Vagina (tissue), 2 donors: ENCODE results near the gene KCNQ4. TPM values are rescaled to one million over a fixed set of nuclear protein-coding genes. Genes with fewer than 3 reads are reported as not detected.

Experiments used
- DNase-seq, 2 donors: peaks; one replicate each; pipeline ENCODE4 v3.0.0-alpha.2; 2017; ENCODE audit errors: extremely low spot score in 2 of 2
- H3K27ac ChIP-seq: fragments of 200-600 bp; sonication (generic); one replicate; pipeline ENCODE4 v1.5.1; 2019
- H3K27me3 ChIP-seq: fragments of 200-600 bp; sonication (generic); one replicate; pipeline ENCODE4 v1.5.1; 2019
- H3K36me3 ChIP-seq, 2 donors: fragments of 200-600 bp; sonication (generic); one replicate each; pipeline ENCODE4 v1.5.1; 2017 to 2019
- H3K4me1 ChIP-seq: fragments of 200-600 bp; sonication (generic); one replicate; pipeline ENCODE4 v1.5.1; 2019
- H3K4me3 ChIP-seq, 2 donors: fragments of 200-600 bp; sonication (generic); 1 replicate in 1 of 2; 2 replicates in 1 of 2; pipeline ENCODE4 v1.5.1; 2016 to 2019
- H3K9me3 ChIP-seq: fragments of 200-600 bp; sonication (generic); one replicate; pipeline ENCODE4 v1.5.1; 2019
- CTCF ChIP-seq, 3 experiments: fragments of 450-650 bp in 2 of 3; fragments of 200-600 bp in 1 of 3; sonication (generic) in 1 of 3; IDR thresholded peaks; one replicate each; pipeline ENCODE4 v1.5.1; 2017 to 2019; ENCODE audit warnings: antibody characterized with exemption in 3 of 3, mild to moderate bottlenecking in 2 of 3, moderate library complexity in 2 of 3
- POLR2A ChIP-seq, 2 donors: fragments of 450-650 bp; IDR thresholded peaks; one replicate each; pipeline ENCODE4 v1.6.1; 2017; ENCODE audit warnings: antibody characterized with exemption in 2 of 2, mild to moderate bottlenecking in 2 of 2, moderate library complexity in 2 of 2
- POLR2AphosphoS5 ChIP-seq, 2 donors: sonication (generic); formaldehyde crosslinking; IDR thresholded peaks; one replicate each; pipeline ENCODE4 v1.9.0; 2017; ENCODE audit warnings: antibody characterized with exemption in 2 of 2, mild to moderate bottlenecking in 2 of 2, low read depth in 1 of 2; ENCODE audit not compliant: insufficient read depth in 1 of 2
- intact Hi-C: fragments of 100-400 bp; cut with DNase I; formaldehyde crosslinking; loops from one replicate; pipeline ENCODE4 v1.15.1; 2023
- total RNA-seq: library from RNA; depleted of rRNA; stranded (reverse); fragments of >200 nt; gene quantifications from one replicate; pipeline ENCODE4 v1.2.3, GENCODE V29; 2016

Gene KCNQ4
- total RNA-seq, 1 donor from 2014 or later, result 2.0 TPM

- Histone ChIP-seq H3K9me3 (no peaks in the 10 kb centered on the region), H3K27me3 (no peaks in the 10 kb centered on the region), H3K4me1 (no peaks in the 10 kb centered on the region), H3K36me3 (no peaks in the 10 kb centered on the region), H3K27ac (no peak overlapping the region), H3K4me3 (no peak overlapping the region)
- no peak for DNase-seq
- intact Hi-C loops, result no loop called here
- TF ChIP-seq POLR2A (IDR thresholded peaks at IDR 0.05), result no peak
- no peak for TF ChIP-seq POLR2AphosphoS5 (IDR thresholded peaks at IDR 0.05; ENCODE audit: insufficient read depth in 1 of 2, low read depth in 1 of 2)
These were observed 51.5 kb downstream of the KCNQ4 start for GRCh38 chr1:40834968-40835545.

GRCh38 chr1:40836283-40836682 lies 52.7 kb downstream of the KCNQ4 start:
- intact Hi-C loops, result no loop called here
- TF ChIP-seq POLR2AphosphoS5 (IDR thresholded peaks at IDR 0.05; ENCODE audit: insufficient read depth in 1 of 2, low read depth in 1 of 2), result no peak
- TF ChIP-seq CTCF (IDR thresholded peaks at IDR 0.05), result no peak
- no peak for TF ChIP-seq POLR2A (IDR thresholded peaks at IDR 0.05)
- H3K36me3 ChIP-seq, result no peaks in the 10 kb centered on the region

GRCh38 chr1:40837601-40838000 lies 54.0 kb downstream of the KCNQ4 start:
- DNase-seq, result no peak
- no peak overlapping the region for H3K27ac ChIP-seq
- no peaks in the 10 kb centered on the region for H3K36me3 ChIP-seq
- H3K4me3 ChIP-seq, result no peak overlapping the region
- H3K4me1 ChIP-seq, result no peaks in the 10 kb centered on the region
- TF ChIP-seq POLR2A (IDR thresholded peaks at IDR 0.05) (no peak), CTCF (IDR thresholded peaks at IDR 0.05) (no peak), POLR2AphosphoS5 (IDR thresholded peaks at IDR 0.05; ENCODE audit: insufficient read depth in 1 of 2, low read depth in 1 of 2) (no peak)
- intact Hi-C loops, result no loop called here
- H3K27me3 ChIP-seq, result no peaks in the 10 kb centered on the region
- no peaks in the 10 kb centered on the region for H3K9me3 ChIP-seq

More at GRCh38 chr1:40836283-40836682, 52.7 kb downstream of the KCNQ4 start:
- no peaks in the 10 kb centered on the region for H3K4me1 ChIP-seq
- no peak overlapping the region for H3K27ac ChIP-seq
- no peak for DNase-seq
- no peak overlapping the region for H3K4me3 ChIP-seq
- H3K27me3 ChIP-seq, result no peaks in the 10 kb centered on the region
- H3K9me3 ChIP-seq, result no peaks in the 10 kb centered on the region

- DNase-seq, result no peak
- no peaks in the 10 kb centered on the region for H3K9me3 ChIP-seq
- no peaks in the 10 kb centered on the region for H3K27me3 ChIP-seq
- intact Hi-C loops, result no loop called here
- no peaks in the 10 kb centered on the region for H3K36me3 ChIP-seq
- no peak overlapping the region for H3K27ac ChIP-seq
- no peaks in the 10 kb centered on the region for H3K4me1 ChIP-seq
- no peak overlapping the region for H3K4me3 ChIP-seq
- TF ChIP-seq POLR2AphosphoS5 (IDR thresholded peaks at IDR 0.05; ENCODE audit: insufficient read depth in 1 of 2, low read depth in 1 of 2), result no peak
- TF ChIP-seq CTCF (IDR thresholded peaks at IDR 0.05), result no peak
- TF ChIP-seq POLR2A (IDR thresholded peaks at IDR 0.05), result no peak
These were observed 54.7 kb downstream of the KCNQ4 start for GRCh38 chr1:40838045-40838979.

- intact Hi-C loops, result no loop called here
- Histone ChIP-seq H3K4me3 (no peak overlapping the region), H3K9me3 (no peaks in the 10 kb centered on the region), H3K27me3 (no peaks in the 10 kb centered on the region), H3K36me3 (no peaks in the 10 kb centered on the region), H3K27ac (no peak overlapping the region), H3K4me1 (no peaks in the 10 kb centered on the region)
- TF ChIP-seq CTCF (IDR thresholded peaks at IDR 0.05), result no peak
- TF ChIP-seq POLR2A (IDR thresholded peaks at IDR 0.05), result no peak
- TF ChIP-seq POLR2AphosphoS5 (IDR thresholded peaks at IDR 0.05; ENCODE audit: insufficient read depth in 1 of 2, low read depth in 1 of 2), result no peak
- no peak for DNase-seq
These were observed 55.7 kb downstream of the KCNQ4 start for GRCh38 chr1:40838980-40839942.
